ENCODE results near the gene KRTAP12-4. TPM values are rescaled to one million over a fixed set of nuclear protein-coding genes. Genes with fewer than 3 reads are reported as not detected.

Gene KRTAP12-4
- total and polyA plus RNA-seq, 2 donors (not counting 3 experiments of a cell fraction or from before 2014, with no cell fraction given), result not detected

DNA sequence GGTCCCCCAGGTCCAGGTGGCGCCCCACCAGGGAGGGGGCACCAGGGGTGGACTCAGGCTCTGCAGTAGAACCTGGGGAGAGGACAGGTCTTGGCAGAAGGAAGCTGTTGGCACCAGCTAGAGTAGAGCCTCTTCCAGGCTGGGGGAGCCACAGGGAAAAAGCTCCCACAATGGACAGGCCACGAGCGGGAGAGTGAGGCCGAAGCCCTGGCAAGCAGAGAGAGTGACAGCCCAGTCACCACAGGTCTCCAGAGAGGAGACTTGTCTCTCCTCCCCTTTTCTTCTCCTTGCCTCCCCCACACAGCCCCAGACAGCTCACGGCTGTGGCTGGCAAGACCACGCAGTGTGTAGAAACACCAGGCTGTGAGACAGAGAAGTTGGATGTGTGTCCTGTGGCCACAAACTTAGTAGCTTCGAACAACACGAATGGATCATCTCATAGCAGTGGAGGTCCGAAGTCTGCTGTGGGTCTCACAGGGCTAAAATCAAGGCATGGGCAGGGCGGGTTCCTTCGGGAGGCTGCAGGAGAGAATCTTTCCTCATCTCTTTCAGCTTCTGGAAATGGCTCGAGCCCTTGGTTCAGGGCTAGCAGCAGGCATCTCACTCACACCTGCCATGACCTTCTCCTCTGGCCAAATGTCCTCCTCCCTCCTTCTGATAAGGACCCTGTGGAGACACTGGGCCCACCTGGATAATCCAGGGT lies 3.3 kb downstream of the KRTAP12-4 start:
- no peak overlapping the region for H3K4me3 ChIP-seq (replicated peaks in 1 of 3; ENCODE audit: insufficient read depth in 1 of 3, low read depth in 1 of 3, low read length in 3 of 3)
- H3K9me1 ChIP-seq (replicated peaks; ENCODE audit: control insufficient read depth, extremely low read depth, insufficient read depth, low read length), result no peaks in the 10 kb centered on the region
- no peaks in the 10 kb centered on the region for H3K9me3 ChIP-seq (replicated peaks; ENCODE audit: control insufficient read depth, insufficient read depth, low read length)
- H3K36me3 ChIP-seq (ENCODE audit: control insufficient read depth in 2 of 2, extremely low read depth in 1 of 2, insufficient read depth in 2 of 2, low read length in 2 of 2), result no peaks in the 10 kb centered on the region
- BruUV-seq (replicated peaks), result no TSS peak
- ChIA-PET CTCF (no interaction called here), POLR2A (no interaction called here)
- H2AFZ ChIP-seq (ENCODE audit: low read depth, low read length), result no peak overlapping the region
- dilution Hi-C loops (cut with MboI; ENCODE audit: extremely low pct_ligation_motif_present, low sequenced_read_pairs), result no loop called here
- FAIRE-seq (no peak), DNase-seq (ENCODE audit: low read depth, low spot score) (no peak)
- H3K27me3 ChIP-seq (ENCODE audit: control insufficient read depth in 2 of 2, insufficient read depth in 2 of 2, low read length in 2 of 2), result no peaks in the 10 kb centered on the region
- no peaks in the 10 kb centered on the region for H3K4me1 ChIP-seq (ENCODE audit: control insufficient read depth, extremely low read depth, insufficient read depth, low read length)
- H3K9ac ChIP-seq (replicated peaks; ENCODE audit: extremely low read depth, insufficient read depth, low read length), result no peak overlapping the region
- H4K20me1 ChIP-seq (replicated peaks; ENCODE audit: control insufficient read depth, extremely low read depth, insufficient read depth, low read length), result no peaks in the 10 kb centered on the region
- H3K27ac ChIP-seq (ENCODE audit: insufficient read depth, low read depth, low read length), result no peak overlapping the region
- no peak overlapping the region for H3K4me2 ChIP-seq (ENCODE audit: insufficient read depth, low read length)
- TF ChIP-seq GATA2 (IDR thresholded peaks at IDR 0.05; ENCODE audit: insufficient read depth, insufficient read length, low read depth, low read length) (no peak), FOS (IDR thresholded peaks at IDR 0.05; ENCODE audit: borderline replicate concordance, insufficient read depth, low read length) (no peak), POLR2A (IDR thresholded peaks at IDR 0.05; ENCODE audit: low read depth, low read length) (no peak), MYC (IDR thresholded peaks at IDR 0.05; ENCODE audit: low read depth, low read length) (no peak), JUN (IDR thresholded peaks at IDR 0.05; ENCODE audit: borderline replicate concordance, insufficient read depth, insufficient read length, low read depth) (no peak), POLR2AphosphoS5 (IDR thresholded peaks at IDR 0.05; ENCODE audit: insufficient read depth, low read depth, low read length) (no peak), EZH2 (IDR thresholded peaks at IDR 0.05; ENCODE audit: borderline replicate concordance, low read depth, low read length, severe bottlenecking) (no peak)
- TF ChIP-seq, protein P1, sequence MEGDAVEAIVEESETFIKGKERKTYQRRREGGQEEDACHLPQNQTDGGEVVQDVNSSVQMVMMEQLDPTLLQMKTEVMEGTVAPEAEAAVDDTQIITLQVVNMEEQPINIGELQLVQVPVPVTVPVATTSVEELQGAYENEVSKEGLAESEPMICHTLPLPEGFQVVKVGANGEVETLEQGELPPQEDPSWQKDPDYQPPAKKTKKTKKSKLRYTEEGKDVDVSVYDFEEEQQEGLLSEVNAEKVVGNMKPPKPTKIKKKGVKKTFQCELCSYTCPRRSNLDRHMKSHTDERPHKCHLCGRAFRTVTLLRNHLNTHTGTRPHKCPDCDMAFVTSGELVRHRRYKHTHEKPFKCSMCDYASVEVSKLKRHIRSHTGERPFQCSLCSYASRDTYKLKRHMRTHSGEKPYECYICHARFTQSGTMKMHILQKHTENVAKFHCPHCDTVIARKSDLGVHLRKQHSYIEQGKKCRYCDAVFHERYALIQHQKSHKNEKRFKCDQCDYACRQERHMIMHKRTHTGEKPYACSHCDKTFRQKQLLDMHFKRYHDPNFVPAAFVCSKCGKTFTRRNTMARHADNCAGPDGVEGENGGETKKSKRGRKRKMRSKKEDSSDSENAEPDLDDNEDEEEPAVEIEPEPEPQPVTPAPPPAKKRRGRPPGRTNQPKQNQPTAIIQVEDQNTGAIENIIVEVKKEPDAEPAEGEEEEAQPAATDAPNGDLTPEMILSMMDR (IDR thresholded peaks at IDR 0.05; ENCODE audit: extremely low read depth in 1 of 2, insufficient read depth in 1 of 2, low read depth in 1 of 2, low read length in 2 of 2), result no peak
- TF ChIP-seq, protein P2, sequence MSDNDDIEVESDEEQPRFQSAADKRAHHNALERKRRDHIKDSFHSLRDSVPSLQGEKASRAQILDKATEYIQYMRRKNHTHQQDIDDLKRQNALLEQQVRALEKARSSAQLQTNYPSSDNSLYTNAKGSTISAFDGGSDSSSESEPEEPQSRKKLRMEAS (IDR thresholded peaks at IDR 0.05; ENCODE audit: insufficient read depth, insufficient read length), result no peak
- intact Hi-C loops (cut with micrococcal nuclease), result no loop called here
- no peaks in the 10 kb centered on the region for H3K79me2 ChIP-seq (ENCODE audit: control insufficient read depth, insufficient read depth, low read length)
